Thyroid gland (tissue), 4 donors: Measurements from ENCODE around the gene CYP27B1. TPM values are rescaled to one million over a fixed set of nuclear protein-coding genes. Genes with fewer than 3 reads are reported as not detected.

Source experiments
- DNase-seq, 2 donors: peaks; one replicate each; pipeline ENCODE4 v3.0.0-alpha.2; 2019
- H3K27ac ChIP-seq, 3 donors: fragments of 200-600 bp; sonication (generic); 1 replicate in 2 of 3; 2 replicates in 1 of 3; pipeline ENCODE4 v1.5.1; 2016 to 2019; ENCODE audit warnings: mild to moderate bottlenecking in 1 of 3, moderate library complexity in 1 of 3
- H3K27me3 ChIP-seq: fragments of 200-600 bp; sonication (generic); one replicate; pipeline ENCODE4 v1.5.1; 2019
- H3K36me3 ChIP-seq, 2 donors: fragments of 200-600 bp; sonication (generic); one replicate each; pipeline ENCODE4 v1.5.1; 2016 to 2019
- H3K4me1 ChIP-seq, 2 donors: fragments of 200-600 bp; sonication (generic); one replicate each; pipeline ENCODE4 v1.5.1; 2017 to 2019
- H3K4me3 ChIP-seq, 3 donors: fragments of 200-600 bp; sonication (generic); replicated peaks in 1 of 3; 1 replicate in 2 of 3; 2 replicates in 1 of 3; pipeline ENCODE4 v1.5.1; 2016; ENCODE audit warnings: mild to moderate bottlenecking in 1 of 3
- H3K9me3 ChIP-seq: fragments of 200-600 bp; sonication (generic); one replicate; pipeline ENCODE4 v1.5.1; 2017
- CTCF ChIP-seq, 6 experiments: fragments of 200-600 bp in 3 of 6; fragments of 450-650 bp in 3 of 6; sonication (generic) in 3 of 6; IDR thresholded peaks; one replicate each; pipeline ENCODE4 v1.5.1; 2016 to 2019; ENCODE audit warnings: antibody characterized with exemption in 6 of 6, mild to moderate bottlenecking in 2 of 6, inconsistent platforms in 1 of 6, moderate library complexity in 1 of 6
- POLR2A ChIP-seq, 2 donors: fragments of 450-650 bp; IDR thresholded peaks; one replicate each; pipeline ENCODE4 v1.6.1; 2017; ENCODE audit warnings: antibody characterized with exemption in 2 of 2, mild to moderate bottlenecking in 2 of 2, moderate library complexity in 1 of 2
- WGBS, 2 donors: methylation state at CpG; one replicate each; pipeline ENCODE4 v1.1.5; 2017; 5-methylcytosine and 5-hydroxymethylcytosine counted together
- intact Hi-C: fragments of 100-400 bp; cut with DNase I; formaldehyde crosslinking; loops from one replicate; pipeline ENCODE4 v1.15.1; 2023
- total RNA-seq, 4 donors: library from RNA; depleted of rRNA; stranded (reverse); fragments of >200 nt; gene quantifications; one replicate each; pipeline ENCODE4 v1.2.3, GENCODE V29; 2016

Gene CYP27B1
- total RNA-seq, 4 donors from 2014 or later, result 2.7 to 13.0 (median 10.0) TPM

- intact Hi-C loops, result no loop called here
These were observed 7.4 kb downstream of the CYP27B1 start for GRCh38 chr12:57759360-57759980.

GRCh38 chr12:57758552-57759359 lies 8.1 kb downstream of the CYP27B1 start:
- no peak overlapping the region for H3K4me3 ChIP-seq
- no peaks in the 10 kb centered on the region for H3K27me3 ChIP-seq
- 94 to 96% methylated on average over 21 to 25 of the region's 25 CpGs for whole genome bisulfite sequencing, 2 donors
- H3K4me1 ChIP-seq, result peaks cover 13 to 20% of the 10 kb centered on the region in 2 donors
- intact Hi-C loops, result no loop called here
- DNase-seq, result no peak
- H3K9me3 ChIP-seq, result no peaks in the 10 kb centered on the region
- peaks cover 9 to 10% of the 10 kb centered on the region in 2 donors for H3K36me3 ChIP-seq
- TF ChIP-seq POLR2A (IDR thresholded peaks at IDR 0.05) (no peak), CTCF (IDR thresholded peaks at IDR 0.05) (no peak)
- H3K27ac ChIP-seq, result no peak overlapping the region

More at GRCh38 chr12:57759360-57759980, 7.4 kb downstream of the CYP27B1 start:
- H3K4me1 ChIP-seq, result peaks cover 13 to 15% of the 10 kb centered on the region in 2 donors
- no peaks in the 10 kb centered on the region for H3K27me3 ChIP-seq
- peak; percentile 32 to 50 for DNase-seq
- H3K9me3 ChIP-seq, result no peaks in the 10 kb centered on the region
- no peak overlapping the region for H3K4me3 ChIP-seq
- 27 to 44% methylated on average over 3 of the region's 3 CpGs for WGBS, 2 donors
- H3K27ac ChIP-seq, result no peak overlapping the region
- H3K36me3 ChIP-seq, result peaks cover 9 to 10% of the 10 kb centered on the region in 2 donors
- TF ChIP-seq CTCF (IDR thresholded peaks at IDR 0.05) (peak in 3 of 6 experiments; percentile 34 to 56 (median 46)), POLR2A (IDR thresholded peaks at IDR 0.05) (no peak)

- no peak for TF ChIP-seq POLR2A (IDR thresholded peaks at IDR 0.05)
- no peak for TF ChIP-seq CTCF (IDR thresholded peaks at IDR 0.05)
- no peak overlapping the region for H3K4me3 ChIP-seq
These were observed 9.1 kb downstream of the CYP27B1 start for GRCh38 chr12:57757771-57758170.

GRCh38 chr12:57756406-57757341 lies 10.2 kb downstream of the CYP27B1 start:
- intact Hi-C loops, result no loop called here
- TF ChIP-seq POLR2A (IDR thresholded peaks at IDR 0.05) (no peak), CTCF (IDR thresholded peaks at IDR 0.05) (peak in 3 of 6 experiments; percentile 19 to 54 (median 25))

More at GRCh38 chr12:57757771-57758170, 9.1 kb downstream of the CYP27B1 start:
- WGBS, 2 donors, result 96 to 97% methylated on average over 4 of the region's 4 CpGs
- peaks cover 9 to 10% of the 10 kb centered on the region in 2 donors for H3K36me3 ChIP-seq
- no peaks in the 10 kb centered on the region for H3K9me3 ChIP-seq
- DNase-seq, result no peak
- H3K27me3 ChIP-seq, result no peaks in the 10 kb centered on the region
- peaks cover 13 to 28% of the 10 kb centered on the region in 2 donors for H3K4me1 ChIP-seq
- intact Hi-C loops, result no loop called here
- H3K27ac ChIP-seq, result no peak overlapping the region

More at GRCh38 chr12:57756406-57757341, 10.2 kb downstream of the CYP27B1 start:
- H3K4me3 ChIP-seq, result peak overlapping the region in 1 of 3 donors; percentile 79
- H3K27ac ChIP-seq, result no peak overlapping the region
- 46 to 50% methylated on average over 16 to 22 of the region's 22 CpGs for WGBS, 2 donors
- no peaks in the 10 kb centered on the region for H3K27me3 ChIP-seq
- peaks cover 9 to 10% of the 10 kb centered on the region in 2 donors for H3K36me3 ChIP-seq
- peak; percentile 42 to 47 for DNase-seq
- H3K4me1 ChIP-seq, result peaks cover 13 to 30% of the 10 kb centered on the region in 2 donors
- H3K9me3 ChIP-seq, result no peaks in the 10 kb centered on the region
